ENCODE data around the gene MMS22L.

DNA sequence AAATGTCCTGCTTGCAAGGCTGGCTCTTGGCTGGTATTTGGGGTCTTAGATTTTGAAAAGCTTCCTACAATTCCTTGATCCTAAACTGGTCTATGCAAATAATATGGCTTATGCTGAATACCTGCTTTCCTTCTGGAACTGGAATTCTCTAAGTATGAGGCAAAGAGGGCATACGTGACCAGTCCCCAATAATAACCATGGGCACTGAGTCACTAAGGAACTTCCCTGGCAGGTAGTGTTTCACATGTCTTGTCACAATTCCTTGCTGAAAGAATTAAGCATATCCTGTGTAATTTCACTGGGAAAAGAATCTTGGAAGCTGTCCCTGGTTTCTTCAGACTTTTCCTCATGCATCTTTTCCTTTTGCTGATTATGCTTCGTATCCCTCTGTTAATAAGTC, 106.5 kb downstream of the MMS22L start:
- TF ChIP-seq ZNF598 (CRISPR knock-in tag; IDR thresholded peaks at IDR 0.05; ENCODE audit: borderline replicate concordance): no peak
- TF ChIP-seq ZBTB21 (CRISPR knock-in tag; IDR thresholded peaks at IDR 0.05): no peak
- no peak for TF ChIP-seq FOXA1 (IDR thresholded peaks at IDR 0.05)
- no peak for TF ChIP-seq FOXA1 (CRISPR knock-in tag; IDR thresholded peaks at IDR 0.05)
- TF ChIP-seq PHF8 (CRISPR knock-in tag; IDR thresholded peaks at IDR 0.05): no peak
- TF ChIP-seq, protein P1, sequence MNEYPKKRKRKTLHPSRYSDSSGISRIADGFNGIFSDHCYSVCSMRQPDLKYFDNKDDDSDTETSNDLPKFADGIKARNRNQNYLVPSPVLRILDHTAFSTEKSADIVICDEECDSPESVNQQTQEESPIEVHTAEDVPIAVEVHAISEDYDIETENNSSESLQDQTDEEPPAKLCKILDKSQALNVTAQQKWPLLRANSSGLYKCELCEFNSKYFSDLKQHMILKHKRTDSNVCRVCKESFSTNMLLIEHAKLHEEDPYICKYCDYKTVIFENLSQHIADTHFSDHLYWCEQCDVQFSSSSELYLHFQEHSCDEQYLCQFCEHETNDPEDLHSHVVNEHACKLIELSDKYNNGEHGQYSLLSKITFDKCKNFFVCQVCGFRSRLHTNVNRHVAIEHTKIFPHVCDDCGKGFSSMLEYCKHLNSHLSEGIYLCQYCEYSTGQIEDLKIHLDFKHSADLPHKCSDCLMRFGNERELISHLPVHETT (CRISPR knock-in tag; conservative IDR thresholded peaks at IDR 0.05): no peak
- TF ChIP-seq TBX3 (IDR thresholded peaks at IDR 0.05; ENCODE audit: borderline replicate concordance): no peak
- no peak for TF ChIP-seq JUND (CRISPR knock-in tag; IDR thresholded peaks at IDR 0.05)
- TF ChIP-seq, protein P2, sequence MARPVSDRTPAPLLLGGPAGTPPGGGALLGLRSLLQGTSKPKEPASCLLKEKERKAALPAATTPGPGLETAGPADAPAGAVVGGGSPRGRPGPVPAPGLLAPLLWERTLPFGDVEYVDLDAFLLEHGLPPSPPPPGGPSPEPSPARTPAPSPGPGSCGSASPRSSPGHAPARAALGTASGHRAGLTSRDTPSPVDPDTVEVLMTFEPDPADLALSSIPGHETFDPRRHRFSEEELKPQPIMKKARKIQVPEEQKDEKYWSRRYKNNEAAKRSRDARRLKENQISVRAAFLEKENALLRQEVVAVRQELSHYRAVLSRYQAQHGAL (CRISPR knock-in tag; IDR thresholded peaks at IDR 0.05; ENCODE audit: not compliant biosample characterization): no peak

Measured in HepG2 (cell line).